Progenitor cell of endocrine pancreas (in vitro differentiated cells): ENCODE results near the gene AIM2. TPM values are rescaled to one million over a fixed set of nuclear protein-coding genes. Genes with fewer than 3 reads are reported as not detected.
"Not testable (repeated sequence)": the region's sequence is repeated elsewhere in the genome, so short reads cannot be mapped to it uniquely, and the experiment has no call there.

Experiments used
- DNase-seq: peaks from one replicate; pipeline ENCODE4 v3.0.0; 2021; ENCODE audit warnings: low spot score; ENCODE audit not compliant: unreplicated experiment
- H3K27ac Mint-ChIP-seq: 2 replicates; pipeline ENCODE4 v1.8.0; 2021; ENCODE audit warnings: mild to moderate bottlenecking, moderate library complexity, mixed read lengths
- H3K27me3 Mint-ChIP-seq: 2 replicates; pipeline ENCODE4 v1.8.0; 2021; ENCODE audit warnings: mixed read lengths
- H3K36me3 Mint-ChIP-seq: 2 replicates; pipeline ENCODE4 v1.8.0; 2022; ENCODE audit warnings: mixed read lengths; ENCODE audit not compliant: insufficient read depth
- H3K4me1 Mint-ChIP-seq: 2 replicates; pipeline ENCODE4 v1.8.0; 2021; ENCODE audit warnings: low read depth, mixed read lengths
- H3K4me3 Mint-ChIP-seq: 2 replicates; pipeline ENCODE4 v1.8.0; 2021; ENCODE audit warnings: low read depth, mild to moderate bottlenecking, moderate library complexity, mixed read lengths
- H3K9me3 Mint-ChIP-seq: 2 replicates; pipeline ENCODE4 v1.8.0; 2021; ENCODE audit warnings: low read depth, mixed read lengths
- total RNA-seq: library from RNA; stranded (reverse); gene quantifications from 2 replicates; pipeline ENCODE4 v1.2.1, GENCODE V29; 2021
- TF ChIP-seq, protein P1 (sequence below): fragments of 200-600 bp; sonication (generic); IDR thresholded peaks from one replicate; pipeline ENCODE4 v1.5.0; 2021; ENCODE audit warnings: antibody characterized with exemption, mild to moderate bottlenecking; ENCODE audit not compliant: unreplicated experiment

Gene AIM2
- total RNA-seq, 1 donor from 2014 or later = 2.1 TPM

GRCh38 chr1:159054427-159054826 is 22.1 kb downstream of the AIM2 start:
- TF ChIP-seq, protein P1, sequence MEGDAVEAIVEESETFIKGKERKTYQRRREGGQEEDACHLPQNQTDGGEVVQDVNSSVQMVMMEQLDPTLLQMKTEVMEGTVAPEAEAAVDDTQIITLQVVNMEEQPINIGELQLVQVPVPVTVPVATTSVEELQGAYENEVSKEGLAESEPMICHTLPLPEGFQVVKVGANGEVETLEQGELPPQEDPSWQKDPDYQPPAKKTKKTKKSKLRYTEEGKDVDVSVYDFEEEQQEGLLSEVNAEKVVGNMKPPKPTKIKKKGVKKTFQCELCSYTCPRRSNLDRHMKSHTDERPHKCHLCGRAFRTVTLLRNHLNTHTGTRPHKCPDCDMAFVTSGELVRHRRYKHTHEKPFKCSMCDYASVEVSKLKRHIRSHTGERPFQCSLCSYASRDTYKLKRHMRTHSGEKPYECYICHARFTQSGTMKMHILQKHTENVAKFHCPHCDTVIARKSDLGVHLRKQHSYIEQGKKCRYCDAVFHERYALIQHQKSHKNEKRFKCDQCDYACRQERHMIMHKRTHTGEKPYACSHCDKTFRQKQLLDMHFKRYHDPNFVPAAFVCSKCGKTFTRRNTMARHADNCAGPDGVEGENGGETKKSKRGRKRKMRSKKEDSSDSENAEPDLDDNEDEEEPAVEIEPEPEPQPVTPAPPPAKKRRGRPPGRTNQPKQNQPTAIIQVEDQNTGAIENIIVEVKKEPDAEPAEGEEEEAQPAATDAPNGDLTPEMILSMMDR = no peak
- H3K36me3 Mint-ChIP-seq = peaks cover 2% of the 10 kb centered on the region
- no peak for DNase-seq
- H3K9me3 Mint-ChIP-seq = no peaks in the 10 kb centered on the region
- no peaks in the 10 kb centered on the region for H3K27me3 Mint-ChIP-seq
- H3K4me1 Mint-ChIP-seq = peaks cover 2% of the 10 kb centered on the region
- no peak overlapping the region for H3K4me3 Mint-ChIP-seq
- H3K27ac Mint-ChIP-seq = no peak overlapping the region

DNA sequence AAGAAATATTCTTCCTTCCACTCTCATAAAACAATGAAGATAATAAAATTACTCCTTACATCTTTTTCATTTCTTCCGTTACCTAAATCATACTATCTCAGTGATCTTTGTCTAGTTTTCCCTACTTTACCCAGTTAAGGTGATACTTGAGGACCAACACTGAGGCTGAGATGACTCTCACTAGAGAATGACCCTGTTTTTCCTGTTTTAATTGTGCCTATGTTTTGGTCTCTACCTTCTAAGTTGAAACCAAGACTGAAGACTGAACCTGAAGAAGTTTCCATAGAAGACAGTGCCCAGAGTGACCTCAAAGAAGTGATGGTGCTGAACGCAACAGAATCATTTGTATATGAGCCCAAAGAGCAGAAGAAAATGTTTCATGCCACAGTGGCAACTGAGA is 25.1 kb downstream of the AIM2 start:
- no peak for DNase-seq
- Mint-ChIP-seq H3K36me3 (peaks cover 2% of the 10 kb centered on the region), H3K27me3 (no peaks in the 10 kb centered on the region), H3K4me3 (no peak overlapping the region), H3K4me1 (peaks cover 2% of the 10 kb centered on the region), H3K9me3 (no peaks in the 10 kb centered on the region), H3K27ac (no peak overlapping the region)
- TF ChIP-seq, protein P1 = no peak

GRCh38 chr1:159046486-159046885 is 30.1 kb downstream of the AIM2 start:
- not testable (repeated sequence) for H3K4me1 Mint-ChIP-seq, H3K36me3 Mint-ChIP-seq, H3K27me3 Mint-ChIP-seq, DNase-seq, H3K27ac Mint-ChIP-seq, H3K9me3 Mint-ChIP-seq, H3K4me3 Mint-ChIP-seq

DNA sequence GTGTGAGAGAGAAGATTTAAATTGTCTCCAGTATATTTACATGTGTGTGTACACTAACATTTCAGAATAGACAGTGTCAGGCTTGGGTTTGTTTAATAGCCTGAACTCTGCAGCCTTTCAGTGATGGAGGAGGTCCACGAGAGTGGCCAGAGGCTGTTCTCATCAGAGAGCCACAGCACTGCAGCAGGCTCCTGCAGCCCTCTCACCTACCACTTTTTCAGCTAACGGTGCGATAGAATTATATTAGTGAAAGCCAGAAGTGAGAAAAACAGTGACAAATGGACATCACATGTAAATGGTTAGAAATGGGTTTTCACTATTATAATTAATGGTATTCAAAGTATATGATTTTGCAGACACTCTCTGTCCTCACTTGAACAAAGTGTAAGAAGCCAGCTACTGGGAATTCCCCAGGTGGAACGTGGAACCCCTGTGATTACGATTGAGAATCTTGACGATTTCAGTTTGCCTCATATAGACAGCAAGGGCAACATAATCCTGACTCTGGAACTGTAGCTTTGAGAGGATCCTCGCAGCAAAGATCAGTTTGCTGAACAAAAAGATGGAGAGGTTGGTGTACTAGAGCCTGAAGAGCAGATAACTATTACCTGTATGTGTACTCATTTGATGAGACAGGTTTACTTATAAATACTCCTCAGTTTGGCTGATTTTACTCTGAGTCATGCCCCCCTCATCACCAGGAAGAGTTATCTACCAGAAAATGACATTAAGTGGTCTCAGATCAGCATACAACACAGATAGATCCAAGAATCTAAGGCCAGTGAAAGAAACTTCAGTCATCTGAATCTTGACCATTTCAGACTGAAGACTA is 35.5 kb downstream of the AIM2 start:
- TF ChIP-seq, protein P1 = no peak
- H3K27me3 Mint-ChIP-seq = no peaks in the 10 kb centered on the region
- no peaks in the 10 kb centered on the region for H3K9me3 Mint-ChIP-seq
- H3K4me1 Mint-ChIP-seq = no peaks in the 10 kb centered on the region
- no peak for DNase-seq
- H3K36me3 Mint-ChIP-seq = no peaks in the 10 kb centered on the region
- no peak overlapping the region for H3K4me3 Mint-ChIP-seq
- no peak overlapping the region for H3K27ac Mint-ChIP-seq

- Mint-ChIP-seq H3K4me3 (no peak overlapping the region), H3K36me3 (no peaks in the 10 kb centered on the region), H3K9me3 (no peaks in the 10 kb centered on the region), H3K4me1 (no peaks in the 10 kb centered on the region), H3K27ac (no peak overlapping the region), H3K27me3 (no peaks in the 10 kb centered on the region)
- TF ChIP-seq, protein P1 = no peak
- DNase-seq = no peak
Measured at GRCh38 chr1:159040206-159040605, 36.4 kb downstream of the AIM2 start.

DNA sequence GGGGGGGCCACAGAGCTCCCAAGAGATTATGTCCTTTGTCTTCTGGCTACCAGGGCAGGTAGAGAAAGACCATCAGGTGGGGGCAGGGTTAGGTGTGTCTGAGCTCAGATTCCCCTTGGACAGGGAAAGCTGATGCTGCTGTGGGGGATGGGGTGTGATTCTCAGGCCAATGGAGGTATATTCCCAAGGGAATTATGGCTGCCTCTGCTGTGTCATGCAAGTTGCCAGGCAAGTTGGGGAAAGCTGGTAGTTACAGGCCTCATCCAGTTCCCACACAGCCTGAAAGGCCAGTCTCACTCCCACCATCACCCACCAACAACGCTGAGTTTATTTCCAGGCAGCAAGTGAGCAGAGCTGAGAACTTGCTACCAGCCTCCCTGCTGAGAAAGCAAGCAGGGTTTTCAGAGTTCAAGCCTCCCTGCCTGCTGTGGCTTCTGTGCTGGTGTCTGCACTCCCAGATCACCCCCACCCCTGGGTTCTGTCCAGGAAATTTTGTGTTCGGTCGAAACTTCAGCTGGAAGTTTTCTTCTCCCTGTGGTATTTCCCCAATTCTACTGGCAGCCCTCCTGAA is 45.6 kb downstream of the AIM2 start:
- Mint-ChIP-seq H3K4me1 (no peaks in the 10 kb centered on the region), H3K27ac (no peak overlapping the region), H3K9me3 (peaks cover 6% of the 10 kb centered on the region), H3K27me3 (no peaks in the 10 kb centered on the region), H3K36me3 (no peaks in the 10 kb centered on the region), H3K4me3 (no peak overlapping the region)
- TF ChIP-seq, protein P1 = no peak
- no peak for DNase-seq
